GM12875 (cell line): ENCODE measurements around the gene GLYATL2.

Experiments used
- H3K4me3 ChIP-seq: one replicate; pipeline ENCODE4 v1.5.1; 2011; ENCODE audit warnings: low read depth, low read length, control low read depth
- CTCF ChIP-seq: IDR thresholded peaks from 2 replicates; pipeline ENCODE4 v1.5.1; 2011; ENCODE audit warnings: low read depth, mild to moderate bottlenecking, control low read depth, inconsistent platforms, low read length, moderate library complexity, borderline replicate concordance; ENCODE audit not compliant: insufficient read depth

The GLYATL2 gene

GRCh38 chr11:58866788-58867187 lies 22.3 kb upstream of the GLYATL2 start:
- TF ChIP-seq CTCF, result no peak

GRCh38 chr11:58864335-58864734 lies 19.8 kb upstream of the GLYATL2 start:
- no peak for TF ChIP-seq CTCF
- no peak overlapping the region for H3K4me3 ChIP-seq

More at GRCh38 chr11:58866788-58867187, 22.3 kb upstream of the GLYATL2 start:
- H3K4me3 ChIP-seq, result no peak overlapping the region

- no peak overlapping the region for H3K4me3 ChIP-seq
- no peak for TF ChIP-seq CTCF
Measured at GRCh38 chr11:58863697-58864096, 19.2 kb upstream of the GLYATL2 start.

GRCh38 chr11:58861533-58861932 lies 17.0 kb upstream of the GLYATL2 start:
- no peak overlapping the region for H3K4me3 ChIP-seq

GRCh38 chr11:58856806-58857205 lies 12.3 kb upstream of the GLYATL2 start:
- TF ChIP-seq CTCF, result no peak
- H3K4me3 ChIP-seq, result no peak overlapping the region

More at GRCh38 chr11:58861533-58861932, 17.0 kb upstream of the GLYATL2 start:
- no peak for TF ChIP-seq CTCF

GRCh38 chr11:58845386-58845785 lies 882 bp upstream of the GLYATL2 start:
- H3K4me3 ChIP-seq, result no peak overlapping the region
- TF ChIP-seq CTCF, result no peak

- H3K4me3 ChIP-seq, result no peak overlapping the region
- no peak for TF ChIP-seq CTCF
Measured at GRCh38 chr11:58837707-58838388, 6.7 kb downstream of the GLYATL2 start.
